ENCODE measurements around the gene RNF224.

GRCh38 chr9:137184881-137185660 lies 42.2 kb upstream of the RNF224 start:
- no peak for TF ChIP-seq EZH2 (IDR thresholded peaks at IDR 0.05; ENCODE audit: borderline replicate concordance, low read depth, low read length, poor library complexity, severe bottlenecking)
- TF ChIP-seq, protein P1, sequence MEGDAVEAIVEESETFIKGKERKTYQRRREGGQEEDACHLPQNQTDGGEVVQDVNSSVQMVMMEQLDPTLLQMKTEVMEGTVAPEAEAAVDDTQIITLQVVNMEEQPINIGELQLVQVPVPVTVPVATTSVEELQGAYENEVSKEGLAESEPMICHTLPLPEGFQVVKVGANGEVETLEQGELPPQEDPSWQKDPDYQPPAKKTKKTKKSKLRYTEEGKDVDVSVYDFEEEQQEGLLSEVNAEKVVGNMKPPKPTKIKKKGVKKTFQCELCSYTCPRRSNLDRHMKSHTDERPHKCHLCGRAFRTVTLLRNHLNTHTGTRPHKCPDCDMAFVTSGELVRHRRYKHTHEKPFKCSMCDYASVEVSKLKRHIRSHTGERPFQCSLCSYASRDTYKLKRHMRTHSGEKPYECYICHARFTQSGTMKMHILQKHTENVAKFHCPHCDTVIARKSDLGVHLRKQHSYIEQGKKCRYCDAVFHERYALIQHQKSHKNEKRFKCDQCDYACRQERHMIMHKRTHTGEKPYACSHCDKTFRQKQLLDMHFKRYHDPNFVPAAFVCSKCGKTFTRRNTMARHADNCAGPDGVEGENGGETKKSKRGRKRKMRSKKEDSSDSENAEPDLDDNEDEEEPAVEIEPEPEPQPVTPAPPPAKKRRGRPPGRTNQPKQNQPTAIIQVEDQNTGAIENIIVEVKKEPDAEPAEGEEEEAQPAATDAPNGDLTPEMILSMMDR (conservative IDR thresholded peaks at IDR 0.05; ENCODE audit: low read depth, low read length): no peak

Measured in A673 (cell line).